RPMI7951 (cell line): ENCODE results near the gene GJB1. TPM values are rescaled to one million over a fixed set of nuclear protein-coding genes. Genes with fewer than 3 reads are reported as not detected.
A peak's percentile ranks its signal among the peaks of the same experiment; 100 is the strongest.

Experiments used
- DNase-seq: peaks from one replicate; pipeline ENCODE4 v3.0.0-alpha.2; 2012; ENCODE audit warnings: low read depth
- total RNA-seq: library from RNA; depleted of rRNA; stranded (reverse); fragments of >200 nt; shearing (Covaris generic); gene quantifications from 2 replicates; pipeline ENCODE4 v1.2.3, GENCODE V29; 2014

GJB1 gene
- total RNA-seq, 1 experiment from 2014 or later = not detected

DNA sequence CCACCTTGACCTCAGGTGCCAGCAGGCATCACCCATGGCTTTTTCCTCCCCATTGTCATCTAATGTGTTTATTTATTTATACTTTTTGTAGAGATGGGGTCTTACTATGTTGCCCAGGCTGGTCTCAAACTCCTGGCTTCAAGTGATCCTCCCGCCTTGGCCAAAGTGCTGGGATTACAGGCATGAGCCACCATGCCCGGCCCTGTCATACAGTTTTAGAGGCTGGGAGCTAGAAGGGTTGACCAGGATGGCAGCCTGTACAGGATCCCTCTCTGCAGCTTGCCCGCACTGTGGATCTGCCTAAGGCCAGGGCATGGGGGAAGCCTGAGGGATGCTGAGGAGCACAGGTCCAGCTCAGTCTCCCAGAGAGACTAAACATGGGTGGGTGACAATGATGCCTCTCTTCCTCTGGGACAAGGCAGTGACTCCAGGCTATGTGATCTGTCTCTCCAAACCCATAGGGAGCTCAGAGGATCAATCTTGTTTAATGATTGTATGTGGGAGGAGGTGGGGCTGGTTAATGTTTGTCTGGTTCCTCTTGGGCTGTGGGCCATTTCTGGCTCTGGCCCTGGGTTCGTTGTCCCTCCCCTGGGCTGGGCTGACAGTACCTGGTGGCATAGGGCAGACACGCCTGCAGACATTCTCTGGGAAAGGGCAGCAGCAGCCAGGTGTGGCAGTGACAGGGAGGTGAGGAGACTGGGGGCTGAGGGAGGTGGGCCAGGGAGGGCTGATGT lies 8.3 kb upstream of the GJB1 start:
- no peak for DNase-seq

DNA sequence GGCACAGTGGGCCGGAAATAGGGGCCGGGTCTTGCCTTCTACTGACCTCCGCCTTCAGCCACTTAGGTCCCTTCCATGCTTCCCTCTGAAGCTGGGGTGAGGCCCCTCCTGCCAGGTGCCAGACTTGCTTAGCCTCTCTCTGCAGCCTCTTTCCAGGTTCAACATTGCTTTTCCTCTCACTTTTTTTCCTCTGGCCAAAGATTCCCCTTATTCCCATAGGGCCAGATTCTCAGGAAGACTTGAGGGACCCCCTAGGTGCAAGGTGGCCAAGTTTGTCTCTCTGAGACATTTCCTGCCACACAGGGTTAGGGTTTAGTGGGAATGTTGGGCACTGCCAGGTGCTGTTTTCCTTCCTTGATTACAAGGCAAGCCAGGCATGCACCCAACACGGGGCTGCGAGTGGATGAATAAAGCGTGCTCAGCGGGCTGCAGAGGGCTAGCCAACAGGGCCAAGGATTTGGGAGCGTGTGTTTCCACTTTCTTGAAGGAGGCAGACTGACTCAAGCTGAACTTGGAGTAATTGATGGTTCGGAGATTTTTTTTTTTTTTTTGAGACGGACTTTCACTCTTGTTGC lies 7.6 kb upstream of the GJB1 start:
- no peak for DNase-seq

DNA sequence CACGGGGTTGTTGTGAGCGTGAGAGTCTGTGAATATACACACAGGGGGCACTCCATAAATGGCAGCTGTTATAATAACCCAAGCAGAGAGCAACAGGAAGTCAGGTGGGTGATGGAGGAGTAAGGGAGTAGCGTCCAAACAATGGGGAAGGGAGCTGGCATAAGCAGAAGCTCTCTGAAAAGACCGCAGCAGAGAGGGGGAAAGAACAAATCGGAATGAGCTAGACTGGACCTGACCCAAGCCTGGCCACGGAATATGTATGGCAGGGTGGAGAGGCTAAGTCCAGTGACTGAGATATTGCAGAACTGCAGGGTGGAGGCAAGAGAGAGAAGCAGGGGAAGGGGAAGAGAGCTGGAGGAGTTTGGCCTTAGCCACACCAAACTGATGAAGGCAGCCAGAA lies 6.5 kb upstream of the GJB1 start:
- DNase-seq = no peak

DNA sequence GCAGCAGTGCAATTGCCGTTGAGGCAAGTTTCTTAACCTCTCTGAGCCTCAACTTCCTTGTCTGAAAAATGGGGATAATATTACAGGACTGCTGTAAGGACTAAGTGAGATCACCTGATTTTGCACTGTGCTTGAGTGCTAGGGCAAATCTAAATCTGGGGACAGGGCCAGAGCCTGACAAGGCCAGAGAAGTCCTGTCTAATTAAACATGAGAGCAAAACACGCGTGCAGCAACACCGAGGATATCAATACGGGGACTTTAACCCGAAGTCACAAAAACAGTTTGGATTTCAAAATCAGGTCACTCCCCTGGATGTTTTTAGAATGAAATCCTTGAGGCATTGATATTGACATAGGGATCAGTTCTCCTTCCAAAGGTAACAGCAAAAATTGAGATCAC lies 5.7 kb upstream of the GJB1 start:
- no peak for DNase-seq

DNA sequence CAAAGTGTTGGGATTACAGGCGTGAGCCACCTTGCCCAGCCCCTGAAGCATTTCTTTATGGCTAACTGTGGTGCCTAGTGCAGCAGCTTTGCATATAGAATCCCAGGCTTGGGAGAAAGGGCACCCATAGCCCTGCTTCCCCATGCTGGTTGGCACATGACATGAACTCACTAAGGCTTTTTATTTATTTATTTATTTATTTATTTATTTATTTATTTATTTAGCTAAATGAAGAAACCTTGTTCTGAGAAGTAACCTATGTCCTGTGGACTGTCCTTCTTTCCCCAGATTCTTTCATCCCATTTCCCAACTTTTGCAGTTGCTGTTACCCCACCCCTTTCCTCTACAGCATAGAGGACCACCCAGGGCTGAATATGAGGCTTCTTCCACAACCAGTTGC lies 1.9 kb upstream of the GJB1 start:
- no peak for DNase-seq

DNA sequence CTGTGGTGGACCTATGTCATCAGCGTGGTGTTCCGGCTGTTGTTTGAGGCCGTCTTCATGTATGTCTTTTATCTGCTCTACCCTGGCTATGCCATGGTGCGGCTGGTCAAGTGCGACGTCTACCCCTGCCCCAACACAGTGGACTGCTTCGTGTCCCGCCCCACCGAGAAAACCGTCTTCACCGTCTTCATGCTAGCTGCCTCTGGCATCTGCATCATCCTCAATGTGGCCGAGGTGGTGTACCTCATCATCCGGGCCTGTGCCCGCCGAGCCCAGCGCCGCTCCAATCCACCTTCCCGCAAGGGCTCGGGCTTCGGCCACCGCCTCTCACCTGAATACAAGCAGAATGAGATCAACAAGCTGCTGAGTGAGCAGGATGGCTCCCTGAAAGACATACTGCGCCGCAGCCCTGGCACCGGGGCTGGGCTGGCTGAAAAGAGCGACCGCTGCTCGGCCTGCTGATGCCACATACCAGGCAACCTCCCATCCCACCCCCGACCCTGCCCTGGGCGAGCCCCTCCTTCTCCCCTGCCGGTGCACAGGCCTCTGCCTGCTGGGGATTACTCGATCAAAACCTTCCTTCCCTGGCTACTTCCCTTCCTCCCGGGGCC lies 1.2 kb downstream of the GJB1 start:
- DNase-seq = no peak

DNA sequence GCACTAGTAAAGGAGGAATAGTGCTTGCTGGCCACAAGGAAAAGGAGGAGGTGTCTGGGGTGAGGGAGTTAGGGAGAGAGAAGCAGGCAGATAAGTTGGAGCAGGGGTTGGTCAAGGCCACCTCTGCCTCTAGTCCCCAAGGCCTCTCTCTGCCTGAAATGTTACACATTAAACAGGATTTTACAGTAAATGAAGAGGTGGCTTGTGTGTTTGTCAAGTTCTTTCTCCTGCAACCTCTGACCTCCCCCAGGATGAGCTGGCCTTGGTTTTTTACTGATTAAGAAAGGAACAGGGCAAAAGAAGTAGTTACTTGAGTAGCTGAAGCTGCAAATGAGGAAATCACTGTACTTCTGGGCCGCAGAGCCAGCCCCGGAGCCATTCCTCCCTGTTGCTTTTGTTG lies 2.0 kb downstream of the GJB1 start:
- no peak for DNase-seq

DNA sequence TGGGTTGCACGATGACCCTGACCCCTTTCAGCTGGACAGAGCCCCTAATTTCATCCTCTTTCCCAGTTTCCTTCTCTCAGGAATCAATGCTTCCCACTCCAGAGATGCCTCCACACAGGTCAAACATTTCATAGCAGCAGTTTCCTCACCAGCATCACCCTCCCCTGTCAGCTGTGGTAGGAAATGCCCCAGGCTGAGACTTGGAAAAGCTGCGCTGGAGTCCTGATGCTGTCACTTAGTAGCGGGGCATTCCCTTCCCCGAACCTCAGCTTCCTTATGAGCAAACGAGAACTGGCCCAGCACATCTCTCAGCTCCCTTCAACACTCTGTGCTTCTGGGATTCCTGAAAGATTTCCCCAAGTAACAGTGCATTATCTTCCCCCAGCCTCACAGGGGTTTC lies 2.7 kb downstream of the GJB1 start:
- DNase-seq = peak; percentile 47

DNA sequence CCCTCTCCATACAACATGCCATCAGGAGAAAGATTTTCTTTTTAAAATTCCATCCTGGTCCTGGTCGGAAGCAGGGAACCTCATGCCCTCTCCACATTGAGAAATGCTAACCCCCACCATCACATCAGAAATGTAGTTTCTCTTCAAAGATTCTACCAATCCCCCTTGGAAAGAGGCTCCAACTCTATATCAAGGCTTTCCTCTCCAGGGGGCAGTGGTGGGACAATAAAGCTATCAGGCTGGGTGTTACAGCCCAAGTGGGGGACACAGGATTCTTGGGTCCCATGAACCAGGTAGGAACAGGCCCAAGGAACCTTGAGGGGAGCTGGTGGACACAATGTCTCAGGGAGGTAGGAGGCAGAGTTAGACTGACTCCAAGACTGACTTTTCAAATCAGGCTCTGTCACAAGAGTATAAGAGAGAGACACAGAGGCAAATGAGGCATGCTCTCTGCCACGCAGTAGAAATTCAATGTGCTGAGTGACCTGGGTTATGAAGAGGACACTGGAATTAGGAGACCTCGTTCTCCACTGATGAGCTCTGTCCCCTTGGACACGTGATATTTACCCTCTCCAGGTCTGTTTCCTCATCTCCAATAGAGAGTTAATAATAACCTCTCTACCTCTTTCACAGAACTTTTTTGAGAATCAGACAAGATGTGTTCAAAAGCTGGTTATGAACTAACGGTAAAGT lies 4.5 kb downstream of the GJB1 start:
- DNase-seq = no peak

DNA sequence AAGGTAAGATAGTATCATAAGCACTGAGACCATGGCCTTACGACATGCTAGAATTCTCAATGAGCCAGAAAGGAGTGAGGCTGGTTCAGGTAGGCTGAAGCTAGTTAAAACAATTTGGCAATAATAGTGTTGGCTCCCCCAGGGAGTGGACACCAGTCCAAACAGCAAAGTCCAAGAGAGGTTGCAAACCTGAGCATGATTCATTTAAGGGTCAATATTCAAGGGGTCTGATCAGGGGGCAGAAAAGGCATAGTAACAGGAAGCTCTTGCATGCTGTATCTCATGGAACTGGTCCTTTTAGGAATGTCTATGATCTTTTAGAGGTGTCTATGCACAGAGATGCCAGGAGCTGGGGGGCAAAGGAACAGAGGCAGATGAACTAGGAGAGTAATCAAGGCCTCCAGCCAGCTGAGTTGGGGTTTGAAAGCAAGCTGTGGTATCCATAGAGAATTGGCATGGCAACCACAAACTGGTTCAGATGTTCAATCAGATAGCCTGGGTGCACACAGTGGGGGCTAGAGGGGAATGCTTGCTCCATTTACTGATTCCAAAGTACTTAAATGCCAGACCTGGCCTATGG lies 5.1 kb downstream of the GJB1 start:
- no peak for DNase-seq

DNA sequence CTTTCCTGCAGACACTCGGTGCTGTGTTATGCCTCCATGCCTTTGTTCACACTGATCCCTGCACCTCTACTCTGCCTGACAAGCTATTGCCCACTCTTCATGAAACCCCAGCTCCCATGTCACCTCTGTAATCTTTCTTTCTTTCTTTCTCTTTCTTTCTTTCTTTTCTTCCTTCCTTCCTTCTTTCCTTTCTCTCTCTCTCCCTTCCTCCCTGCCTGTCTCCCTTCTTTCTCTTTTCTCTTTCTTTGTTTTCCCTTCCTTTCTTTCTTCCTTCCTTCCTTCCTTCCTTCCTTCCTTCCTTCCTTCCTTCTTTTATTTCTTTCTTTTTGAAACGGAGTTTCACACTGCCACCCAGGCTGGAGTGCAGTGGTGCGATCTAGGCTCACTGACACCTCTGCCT lies 12.5 kb downstream of the GJB1 start:
- DNase-seq = no peak

DNA sequence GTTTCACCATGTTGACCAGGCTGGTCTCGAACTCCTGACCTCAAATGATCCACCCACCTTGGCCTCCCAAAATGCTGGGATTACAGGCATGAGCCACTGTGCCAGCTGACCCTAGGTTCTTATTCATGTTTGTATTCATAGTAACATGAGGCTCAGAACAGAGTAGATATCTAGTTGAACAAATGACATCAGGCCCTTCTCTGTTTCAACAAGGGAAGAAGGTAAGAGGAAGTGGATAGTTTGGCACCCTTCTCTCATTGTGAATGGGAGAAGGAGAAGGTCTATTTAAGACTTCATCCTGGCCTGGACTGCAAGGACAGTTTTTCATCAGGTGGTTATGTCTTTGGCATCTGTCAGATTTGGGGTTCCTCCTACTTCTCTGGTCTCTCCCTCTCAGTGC lies 13.8 kb downstream of the GJB1 start:
- DNase-seq = no peak

DNA sequence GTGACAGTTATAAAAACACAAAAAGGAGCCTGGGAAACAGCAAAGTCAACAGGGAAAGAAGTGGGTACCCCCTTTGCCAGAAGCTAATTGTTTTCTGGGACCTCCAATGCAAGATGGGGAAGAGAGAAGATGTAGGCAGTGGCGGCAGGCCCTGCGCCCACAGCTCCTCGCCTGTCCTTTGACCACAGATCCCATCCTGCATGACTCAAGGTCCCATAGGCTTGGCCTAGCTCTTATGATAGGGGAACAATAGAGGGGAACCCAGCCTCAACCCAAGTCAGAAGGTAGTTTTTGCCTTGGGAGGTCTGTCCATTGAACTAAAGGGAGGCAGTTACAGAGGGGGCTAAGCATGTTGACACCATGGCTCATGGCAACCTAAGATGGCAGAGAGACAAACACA lies 16.8 kb downstream of the GJB1 start:
- no peak for DNase-seq

DNA sequence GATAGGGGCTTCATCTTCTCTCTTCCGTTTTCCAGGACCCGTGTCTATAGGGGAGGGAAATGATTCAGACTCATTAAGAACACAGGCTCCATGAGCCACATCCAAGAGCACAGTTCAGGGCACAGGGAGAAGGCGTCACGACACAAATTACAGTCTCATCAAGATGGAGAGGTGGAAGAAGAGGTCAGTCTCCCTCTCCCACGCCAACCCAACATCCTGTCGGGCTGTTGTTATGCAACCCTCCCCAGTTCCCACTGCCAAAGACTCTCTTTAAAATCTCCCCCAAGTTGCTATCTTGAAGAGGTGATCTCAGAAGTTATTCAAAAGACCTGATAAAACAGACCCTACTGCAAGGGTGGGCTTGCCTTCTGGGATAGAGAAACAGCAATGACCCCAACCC lies 18.3 kb downstream of the GJB1 start:
- no peak for DNase-seq

DNA sequence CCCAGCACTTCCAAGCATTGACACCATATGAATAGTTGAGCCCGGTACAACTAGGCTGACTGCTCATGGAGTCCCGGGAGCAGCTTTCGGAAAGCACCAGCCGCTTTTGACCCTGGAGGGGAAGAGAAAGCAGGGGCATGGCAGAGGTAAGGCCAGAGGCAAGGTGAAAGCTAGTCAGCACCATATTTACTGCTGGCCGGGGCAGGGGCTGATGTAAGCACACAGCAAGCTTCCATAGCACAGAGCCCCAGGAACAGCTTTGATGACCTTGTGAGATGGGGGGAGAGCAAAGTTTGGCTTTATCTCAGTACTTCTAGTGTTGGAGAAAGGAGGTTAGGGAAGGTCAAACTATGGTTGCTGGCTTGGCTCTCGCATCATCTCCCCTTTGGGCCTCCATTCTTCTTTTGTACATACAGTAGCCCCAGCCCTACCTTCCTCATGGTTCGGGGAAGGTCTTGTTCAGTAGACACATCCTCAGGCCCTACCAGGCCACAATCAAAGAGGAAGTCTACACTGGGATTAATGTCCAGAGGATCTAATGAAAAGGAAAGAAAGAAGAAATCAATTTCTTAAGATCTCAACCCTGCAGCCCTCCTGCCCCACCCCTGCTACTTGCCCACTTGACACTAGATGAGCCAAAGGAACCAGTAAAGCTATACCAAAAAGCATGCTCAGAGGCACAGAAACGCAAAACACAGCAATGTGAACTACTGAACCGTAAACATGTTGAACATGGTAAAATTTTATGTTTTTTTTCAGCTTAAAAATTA lies 21.5 kb downstream of the GJB1 start:
- no peak for DNase-seq

DNA sequence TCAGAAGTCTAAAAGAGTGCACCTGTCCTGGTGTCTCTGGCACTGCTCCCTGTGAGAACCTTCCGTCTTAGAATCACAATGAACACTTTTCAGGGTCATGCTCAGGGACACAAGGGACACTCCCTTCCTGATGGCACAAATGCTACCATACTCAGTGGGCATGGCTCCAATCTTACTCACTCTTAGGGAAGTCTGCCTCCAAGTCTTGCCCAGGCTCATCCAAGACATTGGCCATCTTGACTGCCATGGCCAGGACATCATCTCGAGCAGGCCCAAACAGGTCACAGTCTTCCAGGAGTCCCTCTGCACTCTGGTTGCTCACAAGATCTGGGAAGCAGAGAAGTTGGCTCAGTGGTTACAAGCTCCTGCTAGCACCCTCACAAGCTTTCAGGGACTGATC lies 22.1 kb downstream of the GJB1 start:
- no peak for DNase-seq

DNA sequence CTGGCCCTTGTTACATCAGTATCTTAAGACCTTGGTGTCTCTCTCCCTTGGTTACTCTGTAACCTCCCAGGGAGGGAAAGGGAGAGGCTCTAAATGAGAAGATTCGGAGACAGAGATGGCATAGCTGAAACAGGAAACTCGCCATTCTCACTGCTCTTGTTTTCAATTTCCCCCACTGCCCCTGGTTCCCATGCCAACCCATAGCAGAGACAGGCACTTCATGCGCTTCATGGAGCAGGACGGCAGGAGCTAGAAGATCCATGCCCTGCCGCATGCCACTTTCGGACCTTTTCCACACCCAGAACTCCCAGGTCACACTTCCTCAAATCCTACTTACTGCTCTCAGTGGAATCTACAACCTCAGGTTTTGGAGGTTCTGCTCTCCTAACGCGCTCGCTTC lies 27.8 kb downstream of the GJB1 start:
- no peak for DNase-seq

DNA sequence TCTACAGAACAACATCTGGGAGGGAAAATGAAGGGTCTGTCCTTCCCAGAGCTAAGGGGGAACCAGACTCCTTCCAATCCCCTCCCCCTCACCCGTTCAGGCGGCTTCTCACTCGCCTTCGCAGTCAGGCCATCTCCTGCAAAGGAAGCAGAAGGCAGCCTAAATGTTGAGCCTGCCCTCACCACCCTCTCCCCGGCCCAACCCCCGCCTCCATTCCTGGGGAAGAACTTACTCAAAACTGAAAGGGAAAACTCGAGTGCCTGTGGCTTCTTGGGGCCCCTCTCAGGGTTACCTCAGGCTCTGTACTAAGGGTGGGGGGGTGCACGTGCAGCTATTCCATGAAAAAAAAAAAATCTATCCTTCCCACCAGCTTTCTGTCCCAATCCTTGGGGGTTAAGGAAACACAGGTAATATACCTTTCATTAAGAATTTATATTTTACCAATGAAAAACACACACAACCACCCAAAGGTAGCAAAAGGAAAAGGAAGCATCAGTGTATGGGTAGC lies 28.5 kb downstream of the GJB1 start:
- no peak for DNase-seq

DNA sequence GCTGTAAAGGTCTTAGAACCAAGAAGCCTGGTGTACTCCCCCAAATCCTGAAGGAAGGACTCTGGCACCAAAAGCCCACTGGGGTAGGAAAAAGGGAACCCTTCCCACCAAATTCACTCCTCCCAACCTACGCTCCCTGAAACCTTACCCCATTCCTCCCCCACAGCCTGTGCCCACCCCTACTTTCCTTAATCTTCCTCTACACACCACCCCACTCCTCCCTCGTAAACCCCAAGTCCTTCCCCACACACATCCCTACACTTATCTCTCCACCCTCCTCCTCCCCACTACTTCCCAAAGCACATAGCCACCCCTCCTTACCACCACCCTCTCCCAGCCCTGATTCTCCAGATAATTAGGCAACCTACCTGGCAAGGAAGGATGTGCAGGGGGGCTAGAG lies 29.2 kb downstream of the GJB1 start:
- no peak for DNase-seq

DNA sequence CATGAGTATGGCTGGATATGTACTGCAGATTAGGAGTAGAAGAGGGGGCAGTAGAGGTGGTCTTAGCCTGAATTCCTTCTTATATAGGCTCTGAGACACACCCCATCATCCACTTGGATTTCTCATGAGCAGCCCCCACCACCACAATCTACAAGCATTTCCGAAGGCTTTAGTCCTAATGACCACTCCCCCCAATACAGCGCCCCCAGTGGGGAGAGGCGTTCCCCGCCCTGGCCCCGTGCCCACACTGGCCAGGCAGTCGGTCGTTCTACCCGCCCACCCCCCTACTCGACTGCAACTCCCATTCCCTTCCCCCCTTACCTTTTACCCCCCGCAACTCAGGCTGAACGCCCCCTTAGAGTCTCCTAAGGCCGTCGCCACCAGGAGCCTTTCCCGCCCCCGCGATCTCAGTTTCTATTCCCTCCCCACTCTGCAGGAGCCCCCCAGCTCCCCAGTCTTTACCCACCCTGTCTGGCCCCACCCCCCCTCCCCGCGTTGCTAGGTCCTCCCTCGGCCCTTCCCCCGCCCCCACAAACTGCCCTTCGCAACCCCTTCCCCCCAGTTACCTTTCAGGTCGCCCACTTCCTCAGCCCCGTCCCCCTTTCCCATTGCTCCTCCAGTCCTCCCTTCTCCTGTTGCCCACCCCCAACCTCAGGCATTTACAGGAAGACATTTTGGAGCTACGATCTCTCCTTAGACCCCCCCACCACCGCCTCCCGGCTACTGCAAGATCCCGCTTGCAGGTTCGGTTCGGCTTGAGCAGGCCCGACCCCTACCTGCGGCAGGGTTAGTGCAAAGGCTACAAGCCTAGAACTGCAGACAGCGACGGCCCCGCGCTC lies 30.4 kb downstream of the GJB1 start:
- DNase-seq = peak; percentile 48
